K562 (cell line): Measurements from ENCODE around the gene ARHGAP32. TPM values are rescaled to one million over a fixed set of nuclear protein-coding genes. Genes with fewer than 3 reads are reported as not detected.

Experiments used
- ATAC-seq: fragments of 200-7000 bp; cut with Tn5 transposase; 3 replicates; pipeline ENCODE4 v1.9.1; 2020; ENCODE audit warnings: moderate library complexity
- BruUV-seq: library from RNA; stranded (reverse); fragments of 400-500 nt; replicated peaks from 2 replicates; lab custom pipeline; 2021; lab: Mats Ljungman, UMichigan
- CTCF ChIA-PET: fragments of 300-600 bp; formaldehyde crosslinking; extraction: SDS; loops from one replicate; lab custom pipeline; 2021; ENCODE audit warnings: low intra/inter-chr PET ratio; lab: Yijun Ruan, JAX
- POLR2A ChIA-PET: fragments of 300-600, 350-650 bp; sonication (Branson Sonifier 250); formaldehyde crosslinking; extraction: SDS; loops from one replicate; lab custom pipeline; 2021; ENCODE audit warnings: antibody characterized with exemption, inconsistent platforms; lab: Yijun Ruan, JAX
- DNase-seq, 4 experiments: peaks; one replicate each; pipeline versions ENCODE4 v3.0.0 to v3.0.0-alpha.2; 2011 to 2018; ENCODE audit warnings: low spot score in 3 of 4, mixed read lengths in 3 of 4; ENCODE audit errors: extremely low read depth in 1 of 4
- FAIRE-seq: peaks from 2 replicates; lab custom pipeline; 2011; peaks lifted over from hg19 to GRCh38; lab: Jason Lieb, UNC
- H2AFZ ChIP-seq: 2 replicates; pipeline ENCODE4 v1.6.0; 2011; ENCODE audit warnings: low read depth, low read length, control low read depth, inconsistent platforms
- H3K27ac ChIP-seq: fragments of 200-600 bp; 3 replicates; pipeline ENCODE4 v1.8.0; 2011; ENCODE audit warnings: low read depth, mild to moderate bottlenecking, control low read depth, inconsistent platforms, low read length, moderate library complexity, mixed read lengths; ENCODE audit errors: extremely low read depth
- H3K27me3 ChIP-seq, 2 experiments: fragments of 300-600 bp in 1 of 2; 2 replicates in 1 of 2; 3 replicates in 1 of 2; pipeline versions ENCODE4 v1.6.0 to v1.8.0; 2011; ENCODE audit warnings: inconsistent platforms in 2 of 2, low read length in 2 of 2, mild to moderate bottlenecking in 1 of 2, mixed read lengths in 1 of 2, moderate library complexity in 1 of 2; ENCODE audit not compliant: control insufficient read depth in 2 of 2, insufficient read depth in 2 of 2
- H3K36me3 ChIP-seq: fragments of 300-600 bp; 3 replicates; pipeline ENCODE4 v1.8.0; 2011; ENCODE audit warnings: mild to moderate bottlenecking, low read length, inconsistent platforms; ENCODE audit not compliant: control insufficient read depth, insufficient read depth
- H3K4me1 ChIP-seq, 2 experiments: fragments of 200-600 bp in 1 of 2; replicated peaks in 1 of 2; 2 replicates in 1 of 2; 3 replicates in 1 of 2; pipeline versions ENCODE4 v1.5.1 to v1.8.0; 2011; ENCODE audit warnings: inconsistent platforms in 2 of 2, low read length in 2 of 2, mild to moderate bottlenecking in 1 of 2, mixed read lengths in 1 of 2, moderate library complexity in 1 of 2; ENCODE audit not compliant: control insufficient read depth in 2 of 2, insufficient read depth in 2 of 2
- H3K4me2 ChIP-seq: 2 replicates; pipeline ENCODE4 v1.6.1; 2011; ENCODE audit warnings: low read length, control low read depth, inconsistent platforms, mixed read lengths; ENCODE audit not compliant: insufficient read depth
- H3K4me3 ChIP-seq: fragments of 200-600 bp; sonication (generic), shearing (Covaris generic); 2 replicates; pipeline ENCODE4 v1.5.1; 2016; ENCODE audit warnings: control low read depth, inconsistent platforms
- H3K79me2 ChIP-seq: fragments of 200-600 bp; 3 replicates; pipeline ENCODE4 v1.8.0; 2011; ENCODE audit warnings: low read length, inconsistent platforms; ENCODE audit not compliant: control insufficient read depth, insufficient read depth
- H3K9ac ChIP-seq, 2 experiments: 2 replicates each; pipeline versions ENCODE4 v1.6.0 to v1.6.1; 2011; ENCODE audit warnings: low read depth in 2 of 2, low read length in 2 of 2, control low read depth in 1 of 2, inconsistent platforms in 1 of 2, mild to moderate bottlenecking in 1 of 2, mixed read lengths in 1 of 2; ENCODE audit not compliant: insufficient read depth in 1 of 2
- H3K9me1 ChIP-seq: one replicate; pipeline ENCODE4 v1.6.0; 2011; ENCODE audit warnings: inconsistent platforms, mild to moderate bottlenecking, low read length, moderate library complexity; ENCODE audit not compliant: control insufficient read depth, insufficient read depth
- H3K9me3 ChIP-seq: replicated peaks from 2 replicates; pipeline ENCODE4 v1.5.1; 2011; ENCODE audit warnings: low read depth, low read length, inconsistent platforms; ENCODE audit not compliant: control insufficient read depth, insufficient read depth
- H4K20me1 ChIP-seq: replicated peaks from 2 replicates; pipeline ENCODE4 v1.6.1; 2011; ENCODE audit warnings: low read length, inconsistent platforms, mixed read lengths; ENCODE audit not compliant: control insufficient read depth, insufficient read depth
- CTCFL ChIP-seq: IDR thresholded peaks from 2 replicates; pipeline ENCODE4 v1.6.1; 2011; ENCODE audit warnings: borderline replicate concordance, low read depth, mild to moderate bottlenecking, moderate library complexity, low read length; ENCODE audit not compliant: insufficient read depth, poor library complexity, severe bottlenecking
- E2F4 ChIP-seq: sonication (generic); formaldehyde crosslinking; IDR thresholded peaks from 2 replicates; pipeline ENCODE4 v1.8.0; 2022; ENCODE audit warnings: mild to moderate bottlenecking, low read depth, missing genetic modification reagents
- KAT8 ChIP-seq: fragments of 450-650 bp; IDR thresholded peaks from 2 replicates; pipeline ENCODE4 v1.6.1; 2016; ENCODE audit warnings: low read depth, mild to moderate bottlenecking
- MAX ChIP-seq: sonication (generic); formaldehyde crosslinking; IDR thresholded peaks from 2 replicates; pipeline ENCODE4 v1.9.0; 2022; ENCODE audit warnings: mild to moderate bottlenecking, missing genetic modification reagents
- ZKSCAN3 ChIP-seq: fragments of 250-450 bp; sonication (Bioruptor Pico); IDR thresholded peaks from 2 replicates; pipeline ENCODE4 v1.4.0; 2020
- ZNF146 ChIP-seq: IDR thresholded peaks from one replicate; pipeline ENCODE4 v1.6.1; 2018; ENCODE audit warnings: missing compliant biosample characterization; ENCODE audit not compliant: unreplicated experiment
- ZNF174 ChIP-seq: fragments of 250-450 bp; sonication (Bioruptor Pico); IDR thresholded peaks from 2 replicates; pipeline ENCODE4 v1.4.0; 2020; ENCODE audit warnings: mild to moderate bottlenecking
- WGBS: fragments of 100-300 bp; shearing (Covaris generic); methylation state at CpG from one replicate; pipeline ENCODE4 v1.1.6; 2016; ENCODE audit warnings: low coverage, mixed read lengths; ENCODE audit not compliant: insufficient coverage; ENCODE audit errors: missing lambda C conversion rate; 5-methylcytosine and 5-hydroxymethylcytosine counted together
- in situ Hi-C: fragments of 300-500 bp; cut with MboI; formaldehyde crosslinking; loops from 4 replicates; pipeline ENCODE4 v1.15.0; 2018; ENCODE audit warnings: inconsistent platforms, mixed read lengths
- intact Hi-C: fragments of 100-400 bp; cut with micrococcal nuclease; formaldehyde crosslinking; loops from 2 replicates; pipeline ENCODE4 v1.14.2; 2022
- polyA plus RNA-seq, 8 experiments: library from polyadenylated mRNA; depleted of rRNA in 4 of 8; stranded (reverse) in 5 of 8; unstranded in 3 of 8; fragments of >200 nt; fragmentation: Nextera tagmentation in 2 of 8; fragmentation: Illumina TruSeq in 1 of 8; extraction: Ambion mirVana in 2 of 8; extraction: Trizol in 1 of 8; gene quantifications; 2 replicates each; pipeline versions ENCODE4 v1.2.1 to v1.2.3, GENCODE V29; 2011 to 2014; ENCODE audit warnings: inconsistent platforms in 1 of 8, missing spikeins in 1 of 8
- total RNA-seq, 7 experiments: library from RNA; depleted of rRNA in 6 of 7; stranded (reverse); fragments of >200 nt in 6 of 7; fragmentation: Illumina TruSeq in 2 of 7; extraction: Trizol in 2 of 7; gene quantifications; 2 replicates each; pipeline versions ENCODE4 v1.2.1 to v1.2.3, GENCODE V29; 2011 to 2021; ENCODE audit warnings: low replicate concordance in 1 of 7
- TF ChIP-seq, protein P1 (sequence below): fragments of 250-450 bp; sonication (Bioruptor Pico); IDR thresholded peaks from 2 replicates; pipeline ENCODE4 v1.8.0; 2022; ENCODE audit warnings: moderate library complexity, mild to moderate bottlenecking, inconsistent platforms
- TF ChIP-seq, protein P2 (sequence below), 2 experiments: fragments of 250-450 bp in 1 of 2; fragments of 450-650 bp in 1 of 2; sonication (Bioruptor Pico) in 1 of 2; IDR thresholded peaks; 2 replicates each; pipeline versions ENCODE4 v1.6.1 to v1.8.0; 2016 to 2021; ENCODE audit warnings: mild to moderate bottlenecking in 2 of 2, moderate library complexity in 2 of 2, missing compliant biosample characterization in 1 of 2, missing genetic modification characterization in 1 of 2
- TF ChIP-seq, protein P3 (sequence below): fragments of 250-450 bp; sonication (Bioruptor Pico); IDR thresholded peaks from 2 replicates; pipeline ENCODE4 v1.5.0; 2021

ARHGAP32 gene
- total and polyA plus RNA-seq, 9 of the 15 experiments (the other 6 are each of a cell fraction or from before 2014, with no cell fraction given): 0.18 TPM; not detected in 8

- H3K27me3 ChIP-seq: peaks cover 0 to 15% of the 10 kb centered on the region in 2 experiments; a peak in 3 of 5 replicates
- FAIRE-seq: no peak
- WGBS: 2% methylated on average over 5 of the region's 5 CpGs
Observed at GRCh38 chr11:128917144-128917724, 274.9 kb downstream of the ARHGAP32 start.

More at GRCh38 chr11:128917144-128917724, 274.9 kb downstream of the ARHGAP32 start:
- no peak for ATAC-seq
- Histone ChIP-seq H3K4me3 (no peak overlapping the region), H3K9ac (no peak overlapping the region), H3K9me3 (no peaks in the 10 kb centered on the region), H4K20me1 (no peaks in the 10 kb centered on the region), H3K36me3 (no peaks in the 10 kb centered on the region), H3K79me2 (no peaks in the 10 kb centered on the region), H3K4me1 (no peaks in the 10 kb centered on the region), H2AFZ (no peak overlapping the region), H3K4me2 (no peak overlapping the region), H3K27ac (no peak overlapping the region), H3K9me1 (no peaks in the 10 kb centered on the region)
- BruUV-seq: no TSS peak
- DNase-seq: no peak
- intact Hi-C loops: no loop called here
- ChIA-PET POLR2A (no interaction called here), CTCF (no interaction called here)
- TF ChIP-seq, protein P1, sequence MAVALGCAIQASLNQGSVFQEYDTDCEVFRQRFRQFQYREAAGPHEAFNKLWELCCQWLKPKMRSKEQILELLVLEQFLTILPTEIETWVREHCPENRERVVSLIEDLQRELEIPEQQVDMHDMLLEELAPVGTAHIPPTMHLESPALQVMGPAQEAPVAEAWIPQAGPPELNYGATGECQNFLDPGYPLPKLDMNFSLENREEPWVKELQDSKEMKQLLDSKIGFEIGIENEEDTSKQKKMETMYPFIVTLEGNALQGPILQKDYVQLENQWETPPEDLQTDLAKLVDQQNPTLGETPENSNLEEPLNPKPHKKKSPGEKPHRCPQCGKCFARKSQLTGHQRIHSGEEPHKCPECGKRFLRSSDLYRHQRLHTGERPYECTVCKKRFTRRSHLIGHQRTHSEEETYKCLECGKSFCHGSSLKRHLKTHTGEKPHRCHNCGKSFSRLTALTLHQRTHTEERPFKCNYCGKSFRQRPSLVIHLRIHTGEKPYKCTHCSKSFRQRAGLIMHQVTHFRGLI: no peak
- TF ChIP-seq, protein P2, sequence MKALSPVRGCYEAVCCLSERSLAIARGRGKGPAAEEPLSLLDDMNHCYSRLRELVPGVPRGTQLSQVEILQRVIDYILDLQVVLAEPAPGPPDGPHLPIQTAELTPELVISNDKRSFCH (CRISPR knock-in tag; IDR thresholded peaks at IDR 0.05): no peak
- TF ChIP-seq, protein P2 (tag; IDR thresholded peaks at IDR 0.05): no peak
- TF ChIP-seq ZKSCAN3 (no peak), ZNF146 (CRISPR knock-in tag) (no peak), E2F4 (CRISPR knock-in tag) (no peak), ZNF174 (no peak), KAT8 (no peak), MAX (CRISPR knock-in tag) (no peak), CTCFL (no peak)
- TF ChIP-seq, protein P3, sequence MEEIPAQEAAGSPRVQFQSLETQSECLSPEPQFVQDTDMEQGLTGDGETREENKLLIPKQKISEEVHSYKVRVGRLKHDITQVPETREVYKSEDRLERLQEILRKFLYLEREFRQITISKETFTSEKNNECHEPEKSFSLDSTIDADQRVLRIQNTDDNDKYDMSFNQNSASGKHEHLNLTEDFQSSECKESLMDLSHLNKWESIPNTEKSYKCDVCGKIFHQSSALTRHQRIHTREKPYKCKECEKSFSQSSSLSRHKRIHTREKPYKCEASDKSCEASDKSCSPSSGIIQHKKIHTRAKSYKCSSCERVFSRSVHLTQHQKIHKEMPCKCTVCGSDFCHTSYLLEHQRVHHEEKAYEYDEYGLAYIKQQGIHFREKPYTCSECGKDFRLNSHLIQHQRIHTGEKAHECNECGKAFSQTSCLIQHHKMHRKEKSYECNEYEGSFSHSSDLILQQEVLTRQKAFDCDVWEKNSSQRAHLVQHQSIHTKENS (CRISPR knock-in tag): no peak
- in situ Hi-C loops: no loop called here
